GM12892 (cell line): Measurements from ENCODE around the gene ABR.

Source experiments
- POLR2A ChIP-seq: IDR thresholded peaks from 2 replicates; pipeline ENCODE4 v1.6.1; 2011; ENCODE audit warnings: low read depth, low read length, control low read depth
- TAF1 ChIP-seq: IDR thresholded peaks from 2 replicates; pipeline ENCODE4 v1.6.1; 2011; ENCODE audit warnings: low read depth, mild to moderate bottlenecking, control low read depth, low read length, borderline replicate concordance

DNA sequence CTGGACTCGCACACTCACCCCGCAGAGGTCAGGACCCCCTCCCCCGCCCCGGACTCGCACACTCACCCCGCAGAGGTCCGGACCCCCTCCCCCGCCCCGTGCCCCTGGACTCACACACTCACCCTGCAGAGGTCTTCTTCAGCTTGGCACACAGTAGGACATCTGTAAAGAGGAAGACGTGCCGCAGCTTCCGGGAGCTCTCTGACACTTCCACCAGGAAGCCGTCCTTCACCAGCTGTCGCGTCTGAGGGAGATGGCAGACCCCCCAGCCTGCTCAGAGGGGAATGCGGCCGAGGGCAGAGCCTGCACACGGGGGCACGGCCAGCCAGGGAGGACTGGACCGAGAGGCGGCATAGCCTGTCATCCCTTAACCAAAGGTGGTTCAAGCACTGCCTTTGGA lies 109.9 kb downstream of the ABR start:
- TF ChIP-seq POLR2A: no peak
- TF ChIP-seq TAF1: no peak
